OCI-LY7 (cell line): ENCODE data around the gene NDNF.

Source experiments
- EZH2phosphoT487 ChIP-seq: fragments of 200-600 bp; sonication (generic); IDR thresholded peaks from 2 replicates; pipeline ENCODE4 v1.6.1; 2018; ENCODE audit warnings: low read depth, borderline replicate concordance, mild to moderate bottlenecking, mixed run types, antibody characterized with exemption, low read length, moderate library complexity, mixed read lengths
- TF ChIP-seq, protein P1 (sequence below): fragments of 200-600 bp; sonication (generic); conservative IDR thresholded peaks from 2 replicates; pipeline ENCODE4 v1.5.1; 2014; ENCODE audit warnings: mild to moderate bottlenecking, antibody characterized with exemption, low read length, moderate library complexity, mixed read lengths

GRCh38 chr4:121007660-121008059 is 64.7 kb downstream of the NDNF start:
- TF ChIP-seq, protein P1, sequence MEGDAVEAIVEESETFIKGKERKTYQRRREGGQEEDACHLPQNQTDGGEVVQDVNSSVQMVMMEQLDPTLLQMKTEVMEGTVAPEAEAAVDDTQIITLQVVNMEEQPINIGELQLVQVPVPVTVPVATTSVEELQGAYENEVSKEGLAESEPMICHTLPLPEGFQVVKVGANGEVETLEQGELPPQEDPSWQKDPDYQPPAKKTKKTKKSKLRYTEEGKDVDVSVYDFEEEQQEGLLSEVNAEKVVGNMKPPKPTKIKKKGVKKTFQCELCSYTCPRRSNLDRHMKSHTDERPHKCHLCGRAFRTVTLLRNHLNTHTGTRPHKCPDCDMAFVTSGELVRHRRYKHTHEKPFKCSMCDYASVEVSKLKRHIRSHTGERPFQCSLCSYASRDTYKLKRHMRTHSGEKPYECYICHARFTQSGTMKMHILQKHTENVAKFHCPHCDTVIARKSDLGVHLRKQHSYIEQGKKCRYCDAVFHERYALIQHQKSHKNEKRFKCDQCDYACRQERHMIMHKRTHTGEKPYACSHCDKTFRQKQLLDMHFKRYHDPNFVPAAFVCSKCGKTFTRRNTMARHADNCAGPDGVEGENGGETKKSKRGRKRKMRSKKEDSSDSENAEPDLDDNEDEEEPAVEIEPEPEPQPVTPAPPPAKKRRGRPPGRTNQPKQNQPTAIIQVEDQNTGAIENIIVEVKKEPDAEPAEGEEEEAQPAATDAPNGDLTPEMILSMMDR: no peak
- TF ChIP-seq EZH2phosphoT487: no peak
